ENCODE results near the gene SHC2. TPM values are rescaled to one million over a fixed set of nuclear protein-coding genes. Genes with fewer than 3 reads are reported as not detected.
"Not testable (repeated sequence)": the region's sequence is repeated elsewhere in the genome, so short reads cannot be mapped to it uniquely, and the experiment has no call there.

Gene SHC2
- polyA plus RNA-seq, 1 of the 3 experiments (the other 2 are of a cell fraction), result 0.64 TPM

DNA sequence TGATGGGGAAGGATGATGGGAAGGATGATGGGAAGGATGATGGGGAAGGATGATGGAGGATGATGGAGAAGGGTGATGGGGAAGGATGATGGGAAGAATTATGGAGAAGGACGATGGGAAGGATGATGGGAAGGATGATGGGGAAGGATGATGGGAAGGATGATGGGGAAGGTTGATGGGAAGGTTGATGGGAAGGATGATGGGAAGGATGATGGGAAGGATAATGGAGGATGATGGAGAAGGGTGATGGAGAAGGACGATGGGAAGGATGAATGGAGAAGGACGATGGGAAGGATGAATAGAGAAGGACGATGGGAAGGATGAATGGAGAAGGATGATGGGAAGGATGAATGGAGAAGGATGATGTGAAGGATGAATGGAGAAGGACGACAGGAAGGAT lies 65.4 kb downstream of the SHC2 start:
- no peaks in the 10 kb centered on the region for H3K9me2 ChIP-seq
- no peak overlapping the region for H3K4me3 ChIP-seq (ENCODE audit: low read depth in 2 of 2, low read length in 1 of 2)
- ChIA-PET CTCF (no interaction called here), POLR2A (no interaction called here)
- no peak overlapping the region for H2AFZ ChIP-seq (ENCODE audit: low read depth)
- H3K27ac ChIP-seq (ENCODE audit: low read depth in 2 of 2, low read length in 1 of 2), result no peak overlapping the region
- H3K4me1 ChIP-seq (ENCODE audit: control insufficient read depth in 1 of 2, insufficient read depth in 2 of 2, low read depth in 1 of 2, low read length in 1 of 2), result peaks cover 0 to 2% of the 10 kb centered on the region in 2 experiments; a peak in 1 of 4 replicates
- no peaks in the 10 kb centered on the region for H3K79me2 ChIP-seq (ENCODE audit: insufficient read depth)
- no peaks in the 10 kb centered on the region for H3K27me3 ChIP-seq (ENCODE audit: insufficient read depth)
- no peaks in the 10 kb centered on the region for H3K36me3 ChIP-seq (replicated peaks in 1 of 2; ENCODE audit: control insufficient read depth in 1 of 2, insufficient read depth in 2 of 2, low read length in 1 of 2)
- no peaks in the 10 kb centered on the region for H4K20me1 ChIP-seq (ENCODE audit: insufficient read depth)
- no peaks in the 10 kb centered on the region; the same call in 1 of the 2 replicates for H3K9me3 ChIP-seq
- 53% methylated on average over 5 of the region's 5 CpGs for WGBS (ENCODE audit: low lambda C conversion rate)
- no peak for DNase-seq
- H3K9ac ChIP-seq, result no peak overlapping the region
- no peak overlapping the region for H3K4me2 ChIP-seq
- TF ChIP-seq SMC3 (IDR thresholded peaks at IDR 0.05; ENCODE audit: low read depth, low read length), result no peak
- no peak for TF ChIP-seq RXRA (IDR thresholded peaks at IDR 0.05; ENCODE audit: borderline replicate concordance, low read depth)
- TF ChIP-seq, protein P1, sequence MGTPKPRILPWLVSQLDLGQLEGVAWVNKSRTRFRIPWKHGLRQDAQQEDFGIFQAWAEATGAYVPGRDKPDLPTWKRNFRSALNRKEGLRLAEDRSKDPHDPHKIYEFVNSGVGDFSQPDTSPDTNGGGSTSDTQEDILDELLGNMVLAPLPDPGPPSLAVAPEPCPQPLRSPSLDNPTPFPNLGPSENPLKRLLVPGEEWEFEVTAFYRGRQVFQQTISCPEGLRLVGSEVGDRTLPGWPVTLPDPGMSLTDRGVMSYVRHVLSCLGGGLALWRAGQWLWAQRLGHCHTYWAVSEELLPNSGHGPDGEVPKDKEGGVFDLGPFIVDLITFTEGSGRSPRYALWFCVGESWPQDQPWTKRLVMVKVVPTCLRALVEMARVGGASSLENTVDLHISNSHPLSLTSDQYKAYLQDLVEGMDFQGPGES (IDR thresholded peaks at IDR 0.05; ENCODE audit: low read depth, low read length), result no peak
- TF ChIP-seq RAD21 (IDR thresholded peaks at IDR 0.05; ENCODE audit: low read length), result no peak
- TF ChIP-seq TCF12 (IDR thresholded peaks at IDR 0.05), result no peak
- TF ChIP-seq TAF1 (IDR thresholded peaks at IDR 0.05; ENCODE audit: borderline replicate concordance, low read depth, low read length), result no peak
- no peak for TF ChIP-seq MEF2A (IDR thresholded peaks at IDR 0.05; ENCODE audit: borderline replicate concordance, low read depth)
- no peak for TF ChIP-seq FOXJ3 (CRISPR knock-in tag; IDR thresholded peaks at IDR 0.05)
- TF ChIP-seq, protein P2, sequence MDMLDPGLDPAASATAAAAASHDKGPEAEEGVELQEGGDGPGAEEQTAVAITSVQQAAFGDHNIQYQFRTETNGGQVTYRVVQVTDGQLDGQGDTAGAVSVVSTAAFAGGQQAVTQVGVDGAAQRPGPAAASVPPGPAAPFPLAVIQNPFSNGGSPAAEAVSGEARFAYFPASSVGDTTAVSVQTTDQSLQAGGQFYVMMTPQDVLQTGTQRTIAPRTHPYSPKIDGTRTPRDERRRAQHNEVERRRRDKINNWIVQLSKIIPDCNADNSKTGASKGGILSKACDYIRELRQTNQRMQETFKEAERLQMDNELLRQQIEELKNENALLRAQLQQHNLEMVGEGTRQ (IDR thresholded peaks at IDR 0.05; ENCODE audit: borderline replicate concordance, low read depth, low read length), result no peak
- no peak for TF ChIP-seq TEAD4 (IDR thresholded peaks at IDR 0.05; ENCODE audit: borderline replicate concordance, insufficient read depth)
- TF ChIP-seq EP300 (IDR thresholded peaks at IDR 0.05; ENCODE audit: borderline replicate concordance in 1 of 2, low read depth in 1 of 2, low read length in 1 of 2), result no peak
- TF ChIP-seq, protein P3, sequence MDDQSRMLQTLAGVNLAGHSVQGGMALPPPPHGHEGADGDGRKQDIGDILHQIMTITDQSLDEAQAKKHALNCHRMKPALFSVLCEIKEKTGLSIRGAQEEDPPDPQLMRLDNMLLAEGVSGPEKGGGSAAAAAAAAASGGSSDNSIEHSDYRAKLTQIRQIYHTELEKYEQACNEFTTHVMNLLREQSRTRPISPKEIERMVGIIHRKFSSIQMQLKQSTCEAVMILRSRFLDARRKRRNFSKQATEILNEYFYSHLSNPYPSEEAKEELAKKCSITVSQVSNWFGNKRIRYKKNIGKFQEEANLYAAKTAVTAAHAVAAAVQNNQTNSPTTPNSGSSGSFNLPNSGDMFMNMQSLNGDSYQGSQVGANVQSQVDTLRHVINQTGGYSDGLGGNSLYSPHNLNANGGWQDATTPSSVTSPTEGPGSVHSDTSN (IDR thresholded peaks at IDR 0.05), result no peak
- TF ChIP-seq CHD2 (IDR thresholded peaks at IDR 0.05; ENCODE audit: low read length, partially characterized antibody), result no peak
- TF ChIP-seq, protein P4, sequence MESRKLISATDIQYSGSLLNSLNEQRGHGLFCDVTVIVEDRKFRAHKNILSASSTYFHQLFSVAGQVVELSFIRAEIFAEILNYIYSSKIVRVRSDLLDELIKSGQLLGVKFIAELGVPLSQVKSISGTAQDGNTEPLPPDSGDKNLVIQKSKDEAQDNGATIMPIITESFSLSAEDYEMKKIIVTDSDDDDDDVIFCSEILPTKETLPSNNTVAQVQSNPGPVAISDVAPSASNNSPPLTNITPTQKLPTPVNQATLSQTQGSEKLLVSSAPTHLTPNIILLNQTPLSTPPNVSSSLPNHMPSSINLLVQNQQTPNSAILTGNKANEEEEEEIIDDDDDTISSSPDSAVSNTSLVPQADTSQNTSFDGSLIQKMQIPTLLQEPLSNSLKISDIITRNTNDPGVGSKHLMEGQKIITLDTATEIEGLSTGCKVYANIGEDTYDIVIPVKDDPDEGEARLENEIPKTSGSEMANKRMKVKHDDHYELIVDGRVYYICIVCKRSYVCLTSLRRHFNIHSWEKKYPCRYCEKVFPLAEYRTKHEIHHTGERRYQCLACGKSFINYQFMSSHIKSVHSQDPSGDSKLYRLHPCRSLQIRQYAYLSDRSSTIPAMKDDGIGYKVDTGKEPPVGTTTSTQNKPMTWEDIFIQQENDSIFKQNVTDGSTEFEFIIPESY (IDR thresholded peaks at IDR 0.05; ENCODE audit: borderline replicate concordance, low read depth), result no peak
- TF ChIP-seq FOSL2 (IDR thresholded peaks at IDR 0.05; ENCODE audit: borderline replicate concordance, low read depth), result no peak
- TF ChIP-seq RFX5 (IDR thresholded peaks at IDR 0.05; ENCODE audit: low read length), result no peak
- TF ChIP-seq, protein P5, sequence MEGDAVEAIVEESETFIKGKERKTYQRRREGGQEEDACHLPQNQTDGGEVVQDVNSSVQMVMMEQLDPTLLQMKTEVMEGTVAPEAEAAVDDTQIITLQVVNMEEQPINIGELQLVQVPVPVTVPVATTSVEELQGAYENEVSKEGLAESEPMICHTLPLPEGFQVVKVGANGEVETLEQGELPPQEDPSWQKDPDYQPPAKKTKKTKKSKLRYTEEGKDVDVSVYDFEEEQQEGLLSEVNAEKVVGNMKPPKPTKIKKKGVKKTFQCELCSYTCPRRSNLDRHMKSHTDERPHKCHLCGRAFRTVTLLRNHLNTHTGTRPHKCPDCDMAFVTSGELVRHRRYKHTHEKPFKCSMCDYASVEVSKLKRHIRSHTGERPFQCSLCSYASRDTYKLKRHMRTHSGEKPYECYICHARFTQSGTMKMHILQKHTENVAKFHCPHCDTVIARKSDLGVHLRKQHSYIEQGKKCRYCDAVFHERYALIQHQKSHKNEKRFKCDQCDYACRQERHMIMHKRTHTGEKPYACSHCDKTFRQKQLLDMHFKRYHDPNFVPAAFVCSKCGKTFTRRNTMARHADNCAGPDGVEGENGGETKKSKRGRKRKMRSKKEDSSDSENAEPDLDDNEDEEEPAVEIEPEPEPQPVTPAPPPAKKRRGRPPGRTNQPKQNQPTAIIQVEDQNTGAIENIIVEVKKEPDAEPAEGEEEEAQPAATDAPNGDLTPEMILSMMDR (IDR thresholded peaks at IDR 0.05), result no peak
- TF ChIP-seq MXI1 (IDR thresholded peaks at IDR 0.05; ENCODE audit: low read depth, low read length), result no peak
- no peak for TF ChIP-seq YY1 (IDR thresholded peaks at IDR 0.05; ENCODE audit: low read depth)
- TF ChIP-seq NRF1 (IDR thresholded peaks at IDR 0.05; ENCODE audit: low read depth, low read length), result no peak
- H3F3A ChIP-seq (replicated peaks; ENCODE audit: insufficient read depth), result peaks cover 21% of the 10 kb centered on the region

DNA sequence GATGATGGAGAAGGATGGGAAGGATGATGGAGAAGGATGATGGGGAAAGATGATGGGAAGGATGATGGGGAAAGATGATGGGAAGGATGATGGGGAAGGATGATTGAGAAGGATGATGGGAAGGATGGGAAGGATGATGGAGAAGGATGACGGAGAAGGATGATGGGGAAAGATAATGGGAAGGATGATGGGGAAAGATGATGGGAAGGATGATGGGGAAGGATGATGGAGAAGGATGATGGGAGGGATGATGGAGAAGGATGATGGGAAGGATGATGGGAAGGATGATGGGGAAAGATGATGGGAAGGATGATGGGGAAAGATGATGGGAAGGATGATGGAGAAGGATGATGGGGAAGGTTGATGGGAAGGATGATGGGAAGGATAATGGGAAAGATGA lies 66.0 kb downstream of the SHC2 start:
- H4K20me1 ChIP-seq (ENCODE audit: insufficient read depth); H3K9me3 ChIP-seq; H3K79me2 ChIP-seq (ENCODE audit: insufficient read depth); H3K4me1 ChIP-seq (ENCODE audit: control insufficient read depth in 1 of 2, insufficient read depth in 2 of 2, low read depth in 1 of 2, low read length in 1 of 2); CTCF ChIA-PET; H3K9ac ChIP-seq; H3K4me2 ChIP-seq; H3K4me3 ChIP-seq (ENCODE audit: low read depth in 2 of 2, low read length in 1 of 2); POLR2A ChIA-PET; H3K36me3 ChIP-seq (replicated peaks in 1 of 2; ENCODE audit: control insufficient read depth in 1 of 2, insufficient read depth in 2 of 2, low read length in 1 of 2); H3K9me2 ChIP-seq; H2AFZ ChIP-seq (ENCODE audit: low read depth); H3K27me3 ChIP-seq (ENCODE audit: insufficient read depth); H3K27ac ChIP-seq (ENCODE audit: low read depth in 2 of 2, low read length in 1 of 2); DNase-seq: not testable (repeated sequence)
- WGBS (ENCODE audit: low lambda C conversion rate), result 50% methylated on average over 1 of the region's 1 CpG
- H3F3A ChIP-seq (replicated peaks; ENCODE audit: insufficient read depth), result peaks cover 21% of the 10 kb centered on the region
